ENCODE results near the gene PLBD2. TPM values are rescaled to one million over a fixed set of nuclear protein-coding genes. Genes with fewer than 3 reads are reported as not detected.
A peak's percentile ranks its signal among the peaks of the same experiment; 100 is the strongest.

PLBD2 gene
- total RNA-seq, 4 donors from 2014 or later = 17.0 to 32.4 (median 24.1) TPM

DNA sequence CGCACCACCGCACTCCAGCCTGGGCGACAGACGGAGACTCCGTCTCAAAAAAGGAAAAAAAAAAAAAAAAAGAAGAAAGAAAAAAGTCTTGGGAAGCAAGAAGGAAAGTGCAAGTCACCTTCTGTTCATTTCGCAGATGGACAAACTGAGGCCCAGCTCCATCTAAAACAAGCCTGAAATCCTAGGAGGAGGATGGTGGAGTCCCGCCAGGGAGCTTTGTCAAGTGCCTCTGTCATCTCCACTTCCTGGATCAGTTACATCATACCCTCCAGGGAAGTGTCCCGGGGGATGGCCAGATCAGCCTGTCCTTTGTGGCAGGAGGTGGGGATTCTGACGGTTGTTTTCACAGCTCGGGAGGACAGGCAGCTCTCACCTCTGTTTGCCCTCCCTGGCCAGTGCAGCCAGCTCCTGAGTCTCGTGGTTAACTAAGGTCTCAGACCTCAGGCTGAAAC lies 55.1 kb downstream of the PLBD2 start:
- Histone ChIP-seq H3K9me3 (no peaks in the 10 kb centered on the region), H3K27ac (no peak overlapping the region), H3K27me3 (no peaks in the 10 kb centered on the region), H3K36me3 (no peaks in the 10 kb centered on the region), H3K4me3 (no peak overlapping the region), H3K4me1 (no peaks in the 10 kb centered on the region)
- DNase-seq = no peak
- TF ChIP-seq, protein P1, sequence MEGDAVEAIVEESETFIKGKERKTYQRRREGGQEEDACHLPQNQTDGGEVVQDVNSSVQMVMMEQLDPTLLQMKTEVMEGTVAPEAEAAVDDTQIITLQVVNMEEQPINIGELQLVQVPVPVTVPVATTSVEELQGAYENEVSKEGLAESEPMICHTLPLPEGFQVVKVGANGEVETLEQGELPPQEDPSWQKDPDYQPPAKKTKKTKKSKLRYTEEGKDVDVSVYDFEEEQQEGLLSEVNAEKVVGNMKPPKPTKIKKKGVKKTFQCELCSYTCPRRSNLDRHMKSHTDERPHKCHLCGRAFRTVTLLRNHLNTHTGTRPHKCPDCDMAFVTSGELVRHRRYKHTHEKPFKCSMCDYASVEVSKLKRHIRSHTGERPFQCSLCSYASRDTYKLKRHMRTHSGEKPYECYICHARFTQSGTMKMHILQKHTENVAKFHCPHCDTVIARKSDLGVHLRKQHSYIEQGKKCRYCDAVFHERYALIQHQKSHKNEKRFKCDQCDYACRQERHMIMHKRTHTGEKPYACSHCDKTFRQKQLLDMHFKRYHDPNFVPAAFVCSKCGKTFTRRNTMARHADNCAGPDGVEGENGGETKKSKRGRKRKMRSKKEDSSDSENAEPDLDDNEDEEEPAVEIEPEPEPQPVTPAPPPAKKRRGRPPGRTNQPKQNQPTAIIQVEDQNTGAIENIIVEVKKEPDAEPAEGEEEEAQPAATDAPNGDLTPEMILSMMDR (IDR thresholded peaks at IDR 0.05) = no peak
- no peak for TF ChIP-seq POLR2A (IDR thresholded peaks at IDR 0.05)

GRCh38 chr12:113414519-113415038 lies 56.2 kb downstream of the PLBD2 start:
- no peaks in the 10 kb centered on the region for H3K27me3 ChIP-seq
- H3K4me1 ChIP-seq = no peaks in the 10 kb centered on the region
- H3K9me3 ChIP-seq = no peaks in the 10 kb centered on the region
- DNase-seq = no peak
- H3K4me3 ChIP-seq = no peak overlapping the region
- TF ChIP-seq, protein P1 (IDR thresholded peaks at IDR 0.05) = no peak
- no peak for TF ChIP-seq POLR2A (IDR thresholded peaks at IDR 0.05)
- H3K27ac ChIP-seq = no peak overlapping the region
- H3K36me3 ChIP-seq = no peaks in the 10 kb centered on the region

DNA sequence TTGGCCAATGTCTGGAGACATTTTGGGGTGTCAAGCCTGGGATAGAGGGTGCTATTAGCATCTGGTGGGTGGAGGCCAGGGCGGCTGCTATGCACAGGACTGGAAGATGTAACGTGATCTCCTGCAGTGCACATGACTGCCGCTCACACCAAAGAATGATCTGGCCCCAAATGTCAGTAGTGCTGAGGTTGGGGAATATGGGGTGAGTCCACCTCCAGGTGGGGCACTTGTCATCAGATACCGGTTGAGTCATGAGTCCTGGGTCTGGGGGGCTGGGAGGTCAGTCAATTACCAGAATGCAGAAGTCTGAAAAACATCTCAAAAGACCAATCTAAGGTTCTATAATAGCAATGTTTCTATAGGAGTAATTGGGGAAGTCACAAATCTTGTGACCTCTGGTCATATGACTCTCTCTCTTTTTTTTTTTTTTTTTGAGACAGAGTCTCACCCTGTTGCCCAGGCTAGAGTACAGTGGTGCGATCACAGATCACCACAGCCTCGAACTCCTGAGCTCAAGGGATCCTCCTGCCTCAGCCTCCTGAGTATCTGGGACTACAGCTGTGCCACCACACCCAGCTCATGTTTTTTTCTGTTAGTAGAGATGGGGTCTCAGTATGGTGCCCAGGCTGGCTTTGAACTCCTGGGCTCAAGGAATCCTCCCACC lies 57.8 kb downstream of the PLBD2 start:
- Histone ChIP-seq H3K9me3 (no peaks in the 10 kb centered on the region), H3K27me3 (no peaks in the 10 kb centered on the region), H3K4me3 (no peak overlapping the region), H3K36me3 (no peaks in the 10 kb centered on the region), H3K27ac (peak overlapping the region in 2 of 4 donors; percentile 12 to 19), H3K4me1 (peaks cover 0 to 4% (median 0%) of the 10 kb centered on the region in 4 donors)
- DNase-seq = no peak
- TF ChIP-seq POLR2A (IDR thresholded peaks at IDR 0.05) = no peak
- TF ChIP-seq, protein P1 (IDR thresholded peaks at IDR 0.05) = no peak

DNA sequence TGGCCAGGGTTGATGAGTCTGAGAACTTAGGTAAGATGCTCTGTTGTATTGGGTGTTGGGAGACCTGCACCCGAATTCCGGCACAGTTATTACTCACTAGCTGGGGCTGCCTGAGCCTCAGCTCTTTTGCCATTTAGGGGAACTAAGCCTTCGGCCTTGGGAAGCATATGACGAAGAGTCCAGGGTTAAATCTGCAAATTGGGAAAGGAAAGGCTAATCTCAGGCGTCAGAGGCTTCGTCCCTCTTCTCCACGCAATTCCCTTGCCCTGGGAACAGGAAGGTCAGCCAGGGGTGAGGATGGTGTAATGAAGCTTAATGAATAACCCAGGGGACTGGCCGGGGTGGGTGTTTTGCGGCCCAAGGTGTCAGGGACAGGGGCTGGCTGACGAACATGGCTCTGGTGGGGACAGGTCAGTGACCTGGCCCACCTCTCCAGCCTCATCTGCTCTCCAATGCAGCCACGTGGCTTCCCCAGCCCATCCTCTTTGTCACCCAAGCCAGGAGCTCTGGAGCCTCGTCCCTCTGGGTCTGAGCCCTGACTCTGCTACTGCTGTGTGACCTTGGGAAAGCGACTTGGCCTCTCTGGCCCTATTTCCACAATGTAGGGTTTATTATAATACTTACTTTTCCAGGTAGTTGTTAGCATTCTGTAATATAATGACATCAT lies 60.0 kb downstream of the PLBD2 start:
- Histone ChIP-seq H3K4me3 (no peak overlapping the region), H3K4me1 (peaks cover 0 to 17% (median 2%) of the 10 kb centered on the region in 4 donors), H3K9me3 (no peaks in the 10 kb centered on the region), H3K27ac (no peak overlapping the region), H3K36me3 (no peaks in the 10 kb centered on the region), H3K27me3 (no peaks in the 10 kb centered on the region)
- TF ChIP-seq, protein P1 (IDR thresholded peaks at IDR 0.05) = no peak
- no peak for TF ChIP-seq POLR2A (IDR thresholded peaks at IDR 0.05)
- peak in 1 of 3 donors; percentile 54 for DNase-seq

- Histone ChIP-seq H3K27ac (no peak overlapping the region), H3K9me3 (no peaks in the 10 kb centered on the region), H3K27me3 (no peaks in the 10 kb centered on the region), H3K4me1 (peaks cover 0 to 17% (median 2%) of the 10 kb centered on the region in 4 donors), H3K4me3 (no peak overlapping the region), H3K36me3 (no peaks in the 10 kb centered on the region)
- TF ChIP-seq POLR2A (IDR thresholded peaks at IDR 0.05) = no peak
- TF ChIP-seq, protein P1 (IDR thresholded peaks at IDR 0.05) = no peak
- DNase-seq = no peak
Observed at GRCh38 chr12:113420996-113421595, 62.7 kb downstream of the PLBD2 start.
